Stimulated activated CD4-positive, alpha-beta T cell treated with anti-CD3 and anti-CD28 coated beads, Interleukin-15, amount 100 ng/mL, for 1 hour (primary cell): ENCODE measurements around the gene NEXN.
"Not testable (repeated sequence)": the region's sequence is repeated elsewhere in the genome, so short reads cannot be mapped to it uniquely, and the experiment has no call there.

Source experiments
- DNase-seq, 2 donors: peaks; one replicate each; pipeline ENCODE4 v3.0.0-alpha.2; 2020; ENCODE audit warnings: low read depth in 1 of 2, low spot score in 1 of 2

Gene NEXN

GRCh38 chr1:77958391-77958790 is 70.0 kb downstream of the NEXN start:
- no peak for DNase-seq

DNA sequence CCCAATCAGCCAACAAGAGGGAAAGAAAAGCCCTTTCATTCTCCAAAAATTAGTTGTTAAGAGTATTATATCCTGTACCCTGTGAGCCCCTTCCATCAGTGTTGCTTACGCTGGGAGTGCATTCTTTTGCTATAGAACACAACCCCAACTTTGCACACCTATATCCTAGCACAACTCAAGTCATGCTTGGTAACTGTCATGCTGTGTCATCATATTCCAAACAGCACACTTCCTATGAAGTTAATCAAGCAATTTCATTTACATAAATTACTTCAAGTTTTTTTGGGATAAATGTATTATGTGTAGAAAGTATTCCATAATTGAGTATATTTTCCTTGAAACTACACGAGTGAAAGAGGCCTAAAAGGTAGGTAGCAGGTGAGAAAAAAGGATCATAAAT is 70.4 kb downstream of the NEXN start:
- DNase-seq: no peak

DNA sequence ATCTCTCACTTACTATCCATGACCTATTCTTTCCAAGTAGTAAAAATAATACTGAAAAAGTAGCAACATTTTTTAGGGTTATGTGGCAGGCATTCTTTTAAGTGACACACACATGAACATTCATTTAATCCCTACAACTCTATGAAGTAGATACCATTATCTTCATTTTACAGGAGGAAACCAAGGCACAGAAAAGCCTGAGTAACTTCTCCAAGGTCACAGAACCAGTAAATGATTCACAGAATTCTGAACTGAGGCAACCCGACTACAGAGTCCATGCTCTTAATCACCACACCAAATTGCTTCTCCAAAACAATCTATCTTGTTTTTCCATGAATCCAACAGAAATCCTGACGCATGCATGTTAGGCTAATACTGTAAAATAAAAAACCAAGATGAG is 73.0 kb downstream of the NEXN start:
- DNase-seq: no peak

GRCh38 chr1:77966291-77966690 is 77.9 kb downstream of the NEXN start:
- no peak for DNase-seq

DNA sequence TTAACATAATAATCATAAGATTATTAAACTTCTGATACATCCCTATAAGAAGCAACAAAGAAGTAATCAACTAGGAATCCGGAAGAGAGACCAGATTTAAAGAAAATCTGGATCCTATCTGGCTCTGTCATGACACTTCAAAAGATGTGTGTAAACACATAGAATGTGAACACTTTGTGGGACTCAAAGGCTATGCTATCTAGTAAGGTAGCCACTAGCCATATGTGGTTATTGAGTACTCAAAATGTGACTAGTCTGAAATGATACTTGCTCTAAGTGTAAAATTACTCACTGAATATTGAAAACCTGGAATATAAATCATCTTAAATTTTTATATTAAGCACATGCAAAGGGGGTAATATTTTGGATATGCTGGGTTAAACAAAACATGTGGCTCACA is 81.8 kb downstream of the NEXN start:
- DNase-seq: no peak

- DNase-seq: no peak
Measured at GRCh38 chr1:77972080-77972479, 83.7 kb downstream of the NEXN start.

DNA sequence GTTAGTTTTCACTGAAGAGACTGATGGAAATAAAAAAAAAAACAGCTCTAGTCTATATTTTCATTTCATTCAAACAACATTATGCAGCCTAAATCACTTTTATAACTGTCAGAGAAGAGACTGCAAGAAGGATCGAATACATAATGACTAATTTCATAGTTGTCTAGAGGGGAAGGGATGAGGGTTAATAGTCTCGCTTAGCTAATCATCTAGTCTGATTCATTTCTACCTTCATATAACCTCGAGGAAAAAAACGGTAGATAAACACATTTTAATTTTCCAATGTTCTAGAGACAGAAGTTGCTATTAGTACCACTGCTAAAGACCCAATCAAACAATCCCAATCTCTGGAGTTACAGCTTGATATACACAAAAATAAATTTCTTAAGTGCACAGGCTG is 87.0 kb downstream of the NEXN start:
- no peak for DNase-seq

DNA sequence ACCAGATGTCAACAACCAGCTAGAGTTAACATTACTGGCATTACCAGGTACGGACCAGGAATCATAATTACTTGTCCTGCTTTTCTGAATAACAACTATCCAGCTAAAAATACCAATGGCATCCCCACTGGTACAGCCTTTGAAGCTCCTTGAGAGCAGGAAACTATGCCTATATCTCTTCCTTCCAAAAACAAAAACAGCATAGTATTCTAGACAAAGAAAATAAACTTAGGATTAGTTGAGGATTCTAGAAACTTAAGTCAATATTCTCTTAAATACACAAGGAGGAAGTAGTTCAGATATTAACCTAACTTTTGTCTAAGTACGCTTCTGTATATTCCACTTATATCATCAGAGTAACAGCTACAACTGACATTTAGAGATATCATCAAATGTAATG is 87.5 kb downstream of the NEXN start:
- no peak for DNase-seq

DNA sequence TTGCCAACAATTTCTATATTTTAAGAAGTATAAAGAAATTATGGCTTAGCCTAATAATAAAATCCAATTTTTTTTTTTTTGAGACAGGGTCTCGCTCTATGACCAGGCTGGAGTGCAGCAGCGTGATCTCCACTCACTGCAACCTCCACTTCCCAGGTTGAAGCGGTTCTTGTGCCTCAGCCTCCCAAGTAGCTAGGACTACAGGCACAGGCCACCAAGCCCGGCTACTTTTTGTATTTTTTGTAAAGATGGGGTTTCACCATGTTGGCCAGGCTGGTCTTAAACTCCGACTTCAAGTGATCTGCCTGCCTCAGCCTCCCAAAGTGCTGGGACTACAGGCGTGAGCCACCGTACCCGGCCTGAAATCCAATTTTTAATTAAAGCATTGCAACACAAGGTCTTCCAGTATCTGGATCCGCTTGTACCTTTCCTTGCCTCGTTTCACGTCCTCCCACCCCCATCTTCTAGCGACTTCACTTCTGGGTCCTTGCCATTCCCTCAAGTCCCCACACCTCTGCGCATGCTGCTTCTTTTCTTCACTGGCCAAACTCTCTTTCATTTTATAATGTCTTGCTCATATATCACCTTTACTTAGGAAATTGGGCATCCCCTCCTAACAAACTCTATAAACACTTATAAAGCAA is 88.1 kb downstream of the NEXN start:
- no peak for DNase-seq

- no peak for DNase-seq
Measured at GRCh38 chr1:77977989-77978292, 89.5 kb downstream of the NEXN start.

- peak; percentile 16 to 44 for DNase-seq
Measured at GRCh38 chr1:77978293-77978968, 90.0 kb downstream of the NEXN start.

DNA sequence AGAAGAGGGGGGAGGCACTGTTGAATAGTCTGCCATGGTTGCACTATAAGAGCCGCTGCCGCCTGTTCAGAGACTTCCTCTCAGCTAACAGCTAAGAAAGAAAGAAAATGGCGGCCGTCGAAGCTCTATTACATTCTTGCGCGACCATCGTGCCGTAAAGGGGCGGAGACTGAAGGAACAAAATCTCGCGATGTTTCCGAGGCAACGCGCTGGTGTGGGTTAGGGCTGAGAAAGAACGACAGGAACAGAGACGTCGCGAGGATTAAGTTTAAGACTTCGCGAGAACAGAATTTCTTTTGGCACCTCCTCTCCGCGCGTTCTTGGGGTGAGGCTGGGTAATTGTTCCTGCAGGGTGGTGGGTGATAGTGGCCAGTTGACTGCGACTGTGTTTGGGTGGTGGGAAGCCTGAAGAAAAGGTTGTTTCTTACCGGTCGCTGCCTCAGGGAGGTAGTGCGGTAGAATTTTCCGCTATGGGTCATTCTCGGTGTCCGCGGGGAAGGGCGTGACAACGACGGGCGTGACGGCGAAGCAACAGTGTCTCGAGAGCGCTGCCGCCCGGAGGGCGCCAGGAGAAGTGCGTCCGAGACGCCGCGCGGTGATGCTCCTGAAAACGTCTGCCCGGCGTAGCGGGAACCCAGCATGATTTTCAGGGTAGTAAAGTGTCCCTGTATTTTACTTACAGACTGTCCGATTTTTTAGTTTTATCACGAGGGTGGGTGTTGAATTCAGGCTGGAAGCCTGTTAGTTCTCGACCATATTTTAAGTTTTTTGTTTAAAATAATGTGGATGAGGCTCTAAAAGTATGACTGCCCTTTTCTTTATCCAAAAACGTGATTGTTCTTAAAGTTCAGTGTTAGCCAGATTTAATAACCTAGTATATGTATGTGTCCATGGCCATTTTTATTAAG is 90.8 kb downstream of the NEXN start, which contains the start of gene FUBP1:
Gene FUBP1 (minus strand): TSS at position 104 of the 908 bp plus-strand sequence. CDS start 68 bp downstream, at position 36.
- DNase-seq: peak; percentile 79 to 87

DNA sequence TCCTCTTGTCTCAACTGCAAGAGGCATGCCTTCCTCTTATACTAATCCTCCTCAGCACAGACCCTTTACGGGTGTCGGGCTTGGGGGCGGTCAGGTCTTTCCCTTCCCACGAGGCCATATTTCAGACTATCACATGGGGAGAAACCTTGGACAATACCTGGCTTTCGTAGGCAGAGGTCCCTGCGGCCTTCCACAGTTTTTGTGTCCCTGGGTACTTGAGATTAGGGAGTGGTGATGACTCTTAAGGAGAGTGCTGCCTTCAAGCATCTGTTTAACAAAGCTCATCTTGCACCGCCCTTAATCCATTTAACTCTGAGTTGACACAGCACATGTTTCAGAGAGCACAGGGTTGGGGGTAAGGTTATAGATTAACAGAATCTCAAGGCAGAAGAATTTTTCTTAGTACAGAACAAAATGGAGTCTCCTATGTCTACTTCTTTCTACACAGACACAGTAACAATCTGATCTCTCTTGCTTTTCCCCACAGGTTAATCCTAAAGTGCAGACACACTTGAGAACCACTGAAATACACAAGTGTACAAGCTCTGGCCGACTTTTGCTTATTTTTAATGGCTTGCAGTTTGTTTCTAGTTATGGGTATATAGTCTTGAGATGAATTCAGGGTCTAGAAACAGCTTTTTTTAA is 95.0 kb downstream of the NEXN start:
- not testable (repeated sequence) for DNase-seq

DNA sequence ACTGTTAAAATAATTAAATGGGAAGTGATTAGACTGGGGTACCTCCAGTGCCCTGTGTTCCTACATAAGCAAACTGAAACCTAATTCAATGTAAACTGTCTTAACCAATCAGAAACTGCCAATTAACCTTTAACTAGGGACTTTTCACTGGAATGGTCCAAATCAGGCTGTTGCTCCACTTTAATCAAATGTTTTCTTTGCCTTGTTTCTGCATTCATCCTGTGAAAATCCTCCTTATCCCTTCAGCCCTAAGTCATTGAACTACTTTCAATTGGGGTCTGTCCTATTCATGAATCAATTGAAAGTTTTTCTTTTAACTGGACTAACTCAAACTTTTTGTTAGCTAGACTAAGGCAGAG is 95.6 kb downstream of the NEXN start:
- DNase-seq: no peak

GRCh38 chr1:77984629-77985028 is 96.2 kb downstream of the NEXN start:
- no peak for DNase-seq

- no peak for DNase-seq
Measured at GRCh38 chr1:77986810-77987209, 98.4 kb downstream of the NEXN start.

DNA sequence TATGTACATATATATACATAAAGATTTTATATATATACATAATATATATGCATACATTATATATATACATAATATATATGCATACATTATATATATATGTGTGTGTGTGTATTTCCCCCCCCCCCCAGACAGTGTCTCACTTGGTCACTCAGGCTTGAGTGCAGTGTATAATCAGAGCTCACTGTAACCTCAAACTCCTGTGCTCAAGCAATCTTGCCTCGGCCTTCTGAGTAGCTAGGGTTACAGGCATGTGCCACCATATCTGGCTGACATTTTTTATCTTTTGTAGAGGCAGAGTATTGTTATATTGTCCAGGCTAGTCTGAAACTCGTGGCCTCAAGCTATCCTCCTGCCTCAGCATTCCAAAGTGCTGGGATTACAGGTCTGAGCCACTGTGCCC is 99.5 kb downstream of the NEXN start:
- DNase-seq: no peak

DNA sequence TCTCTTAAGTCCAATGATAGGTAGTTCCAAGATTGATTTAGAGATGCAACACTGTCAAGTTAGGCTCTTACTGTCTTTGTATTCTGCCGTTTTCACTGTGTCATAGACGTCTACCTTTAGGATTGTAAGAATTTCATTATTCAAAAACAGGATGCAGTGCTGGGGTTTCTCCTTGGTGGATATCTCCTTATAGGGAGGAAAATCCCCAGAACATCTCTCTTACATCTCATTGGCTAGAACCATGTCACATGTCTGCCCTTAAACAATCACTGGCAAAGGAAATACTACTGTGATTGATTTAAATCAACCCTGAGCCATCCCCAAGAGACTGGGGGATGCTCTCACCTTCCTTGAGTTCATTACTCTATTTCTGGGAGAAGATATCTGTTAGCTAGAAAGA is 101.3 kb downstream of the NEXN start:
- DNase-seq: no peak

GRCh38 chr1:77990629-77991204 is 102.3 kb downstream of the NEXN start:
- no peak for DNase-seq

DNA sequence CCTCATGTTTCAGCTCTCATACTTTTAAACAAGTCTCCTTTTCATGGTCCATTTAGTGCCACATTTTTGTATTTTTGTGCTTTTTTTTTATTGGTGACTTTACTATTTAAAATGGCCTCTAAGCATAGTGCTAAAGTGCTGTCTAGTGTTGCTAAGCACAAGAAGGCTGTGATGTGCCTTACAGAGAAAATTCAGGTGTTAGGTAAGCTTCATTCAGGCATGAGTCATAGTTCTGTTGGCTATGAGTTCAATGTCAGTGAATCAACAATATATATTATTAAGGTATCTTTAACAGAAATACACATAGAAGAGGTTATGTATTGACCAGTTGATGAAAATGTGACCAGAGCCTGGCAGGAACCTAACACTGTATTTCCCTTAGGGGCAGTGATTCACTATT is 103.2 kb downstream of the NEXN start:
- DNase-seq: no peak
